ENCODE results near the gene NRXN3.

- TF ChIP-seq SMC3 (IDR thresholded peaks at IDR 0.05; ENCODE audit: low read depth, low read length): no peak
- peak; percentile 74 for TF ChIP-seq GATA2 (CRISPR knock-in tag; IDR thresholded peaks at IDR 0.05)
- TF ChIP-seq EZH2phosphoT487 (IDR thresholded peaks at IDR 0.05; ENCODE audit: borderline replicate concordance, low read depth): no peak
- TF ChIP-seq REST (IDR thresholded peaks at IDR 0.05; ENCODE audit: low read depth, low read length): no peak
- no peak for TF ChIP-seq CTCF (IDR thresholded peaks at IDR 0.05)
These were observed 275.1 kb downstream of the NRXN3 start for GRCh38 chr14:78445275-78445674.

All from SK-N-SH (cell line).